Esophagus muscularis mucosa (tissue), 4 donors: ENCODE results near the gene INSC.

Experiments used
- EP300 ChIP-seq: sonication (generic); formaldehyde crosslinking; IDR thresholded peaks from one replicate; pipeline ENCODE4 v1.6.1; 2017; ENCODE audit warnings: antibody characterized with exemption
- POLR2A ChIP-seq: fragments of 450-650 bp; IDR thresholded peaks from one replicate; pipeline ENCODE4 v1.6.1; 2017; ENCODE audit warnings: antibody characterized with exemption, moderate library complexity, mild to moderate bottlenecking, low read depth
- POLR2AphosphoS5 ChIP-seq, 2 donors: sonication (generic); formaldehyde crosslinking; IDR thresholded peaks; one replicate each; pipeline ENCODE4 v1.6.1; 2017; ENCODE audit warnings: antibody characterized with exemption in 2 of 2
- TF ChIP-seq, protein P1 (sequence below), 3 experiments: fragments of 200-600 bp in 2 of 3; fragments of 450-650 bp in 1 of 3; sonication (generic) in 2 of 3; IDR thresholded peaks; one replicate each; pipeline ENCODE4 v1.5.1; 2017 to 2019; ENCODE audit warnings: antibody characterized with exemption in 3 of 3, mild to moderate bottlenecking in 2 of 3, moderate library complexity in 1 of 3

DNA sequence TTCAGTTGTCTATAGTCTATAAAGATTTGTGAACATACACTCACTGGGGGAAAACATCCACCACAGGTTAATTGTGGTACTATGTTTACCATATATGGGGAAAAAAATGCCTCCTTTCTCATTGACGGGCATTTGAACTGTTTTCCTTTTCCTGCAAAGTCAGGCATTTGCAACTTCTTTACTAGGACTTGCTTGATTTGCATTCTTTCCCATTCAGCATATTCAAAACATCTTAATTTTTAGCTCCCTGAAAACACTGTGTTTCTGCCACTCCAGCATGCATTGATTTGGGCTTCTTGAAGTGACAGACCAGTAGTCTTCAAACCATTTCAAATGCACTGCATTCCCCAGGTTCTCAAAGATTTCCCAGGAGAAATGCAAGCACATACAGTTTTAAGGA lies 67.6 kb downstream of the INSC start:
- no peak for TF ChIP-seq POLR2A
- TF ChIP-seq, protein P1, sequence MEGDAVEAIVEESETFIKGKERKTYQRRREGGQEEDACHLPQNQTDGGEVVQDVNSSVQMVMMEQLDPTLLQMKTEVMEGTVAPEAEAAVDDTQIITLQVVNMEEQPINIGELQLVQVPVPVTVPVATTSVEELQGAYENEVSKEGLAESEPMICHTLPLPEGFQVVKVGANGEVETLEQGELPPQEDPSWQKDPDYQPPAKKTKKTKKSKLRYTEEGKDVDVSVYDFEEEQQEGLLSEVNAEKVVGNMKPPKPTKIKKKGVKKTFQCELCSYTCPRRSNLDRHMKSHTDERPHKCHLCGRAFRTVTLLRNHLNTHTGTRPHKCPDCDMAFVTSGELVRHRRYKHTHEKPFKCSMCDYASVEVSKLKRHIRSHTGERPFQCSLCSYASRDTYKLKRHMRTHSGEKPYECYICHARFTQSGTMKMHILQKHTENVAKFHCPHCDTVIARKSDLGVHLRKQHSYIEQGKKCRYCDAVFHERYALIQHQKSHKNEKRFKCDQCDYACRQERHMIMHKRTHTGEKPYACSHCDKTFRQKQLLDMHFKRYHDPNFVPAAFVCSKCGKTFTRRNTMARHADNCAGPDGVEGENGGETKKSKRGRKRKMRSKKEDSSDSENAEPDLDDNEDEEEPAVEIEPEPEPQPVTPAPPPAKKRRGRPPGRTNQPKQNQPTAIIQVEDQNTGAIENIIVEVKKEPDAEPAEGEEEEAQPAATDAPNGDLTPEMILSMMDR (IDR thresholded peaks at IDR 0.05) = no peak
- no peak for TF ChIP-seq POLR2AphosphoS5 (IDR thresholded peaks at IDR 0.05)
- no peak for TF ChIP-seq EP300
